ENCODE results near the gene CNIH2. TPM values are rescaled to one million over a fixed set of nuclear protein-coding genes. Genes with fewer than 3 reads are reported as not detected.
A peak's percentile ranks its signal among the peaks of the same experiment; 100 is the strongest.

CNIH2 gene
- total RNA-seq, 1 donor from 2014 or later: 1.7 TPM

GRCh38 chr11:66311470-66311964 is 33.5 kb downstream of the CNIH2 start:
- Mint-ChIP-seq H3K9me3 (no peaks in the 10 kb centered on the region), H3K36me3 (ENCODE audit: low read depth) (no peaks in the 10 kb centered on the region), H3K27ac (peak overlapping the region; percentile 94), H3K27me3 (ENCODE audit: insufficient read depth) (peaks cover 3% of the 10 kb centered on the region), H3K4me1 (ENCODE audit: low read depth) (peaks cover 14% of the 10 kb centered on the region), H3K4me3 (peak overlapping the region; percentile 95)
- intact Hi-C loops (cut with micrococcal nuclease): no loop called here
- no peak for DNase-seq (ENCODE audit: low spot score)

DNA sequence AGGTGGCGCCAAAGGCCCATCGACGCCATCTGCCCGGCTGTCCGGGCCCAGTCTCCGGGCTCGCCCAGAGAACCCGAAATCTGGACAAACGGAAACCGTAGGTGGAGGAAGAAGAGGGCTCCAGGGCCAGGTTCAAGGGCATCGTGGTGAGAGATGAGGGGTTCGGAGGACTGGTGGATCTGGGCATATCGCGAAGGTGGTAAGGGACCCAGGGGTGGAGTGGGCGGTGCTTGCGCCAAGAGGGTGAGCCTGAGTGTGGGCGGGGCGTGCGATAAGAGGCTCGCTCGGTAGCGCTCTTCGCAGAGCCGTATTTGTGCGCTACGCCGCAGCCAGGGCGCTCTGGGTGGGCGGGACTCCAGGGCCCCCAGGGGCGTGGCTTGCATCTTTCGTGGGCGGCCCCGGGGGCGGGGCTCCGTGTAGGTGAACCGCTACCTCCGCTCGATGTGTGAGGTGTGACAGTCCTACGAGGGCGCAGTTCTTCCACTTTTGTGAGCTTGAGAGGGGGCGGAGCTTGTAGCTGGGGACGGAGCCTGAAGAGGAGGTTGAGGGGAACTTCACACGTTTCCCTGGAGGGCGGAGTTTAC is 34.1 kb downstream of the CNIH2 start:
- peak; percentile 93 for DNase-seq (ENCODE audit: low spot score)
- Mint-ChIP-seq H3K27me3 (ENCODE audit: insufficient read depth) (peaks cover 3% of the 10 kb centered on the region), H3K4me1 (ENCODE audit: low read depth) (peaks cover 14% of the 10 kb centered on the region), H3K27ac (peak overlapping the region; percentile 94), H3K9me3 (no peaks in the 10 kb centered on the region), H3K4me3 (peak overlapping the region; percentile 95), H3K36me3 (ENCODE audit: low read depth) (no peaks in the 10 kb centered on the region)
- intact Hi-C loops (cut with micrococcal nuclease): loop anchor here (1.0 to 2.0 kb wide), 10 partner anchors 16 to 365 kb away; partner anchors contain the start of genes BRMS1, MRPL11, PELI3 and RAB1B

- Mint-ChIP-seq H3K36me3 (ENCODE audit: low read depth) (no peaks in the 10 kb centered on the region), H3K9me3 (no peaks in the 10 kb centered on the region), H3K27me3 (ENCODE audit: insufficient read depth) (peaks cover 3% of the 10 kb centered on the region), H3K27ac (peak overlapping the region; percentile 94), H3K4me1 (ENCODE audit: low read depth) (peaks cover 20% of the 10 kb centered on the region), H3K4me3 (peak overlapping the region; percentile 95)
- intact Hi-C loops (cut with micrococcal nuclease): loop anchor here (1.0 to 2.0 kb wide), 10 partner anchors 16 to 364 kb away; partner anchors contain the start of genes BRMS1, MRPL11, PELI3 and RAB1B
- peak; percentile 95 for DNase-seq (ENCODE audit: low spot score)
Measured at GRCh38 chr11:66312549-66313320, 34.8 kb downstream of the CNIH2 start.

- no peaks in the 10 kb centered on the region for H3K9me3 Mint-ChIP-seq
- H3K4me3 Mint-ChIP-seq: peak overlapping the region; percentile 95
- H3K27ac Mint-ChIP-seq: peak overlapping the region; percentile 94
Measured at GRCh38 chr11:66313321-66314185, 35.6 kb downstream of the CNIH2 start.

DNA sequence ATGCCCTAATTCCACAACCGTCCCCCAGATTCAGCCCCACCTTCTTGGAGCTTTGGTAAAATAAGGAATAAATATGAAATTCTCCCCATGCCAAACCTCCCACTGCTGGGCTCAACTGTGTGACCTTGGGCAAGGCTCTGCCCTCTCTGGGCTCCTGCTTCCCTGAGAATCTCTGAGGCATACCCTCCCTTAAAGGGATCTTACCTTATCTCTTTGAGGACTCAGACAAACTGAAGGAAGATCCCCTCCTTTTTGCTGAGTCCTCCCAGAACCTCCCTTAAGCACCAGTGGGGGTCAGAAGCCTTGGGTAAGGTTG is 36.2 kb downstream of the CNIH2 start:
- Mint-ChIP-seq H3K4me3 (peak overlapping the region; percentile 48), H3K36me3 (ENCODE audit: low read depth) (no peaks in the 10 kb centered on the region), H3K4me1 (ENCODE audit: low read depth) (peaks cover 33% of the 10 kb centered on the region), H3K27ac (peak overlapping the region; percentile 61), H3K27me3 (ENCODE audit: insufficient read depth) (peaks cover 7% of the 10 kb centered on the region), H3K9me3 (no peaks in the 10 kb centered on the region)
- DNase-seq (ENCODE audit: low spot score): no peak
- intact Hi-C loops (cut with micrococcal nuclease): no loop called here

More at GRCh38 chr11:66313321-66314185, 35.6 kb downstream of the CNIH2 start:
- intact Hi-C loops (cut with micrococcal nuclease): loop anchor here (2.0 kb wide), 2 partner anchors 125 to 363 kb away; partner anchors contain the start of genes MRPL11 and RBM4B
- no peaks in the 10 kb centered on the region for H3K36me3 Mint-ChIP-seq (ENCODE audit: low read depth)
- H3K27me3 Mint-ChIP-seq (ENCODE audit: insufficient read depth): peaks cover 7% of the 10 kb centered on the region
- DNase-seq (ENCODE audit: low spot score): no peak
- H3K4me1 Mint-ChIP-seq (ENCODE audit: low read depth): peaks cover 27% of the 10 kb centered on the region

DNA sequence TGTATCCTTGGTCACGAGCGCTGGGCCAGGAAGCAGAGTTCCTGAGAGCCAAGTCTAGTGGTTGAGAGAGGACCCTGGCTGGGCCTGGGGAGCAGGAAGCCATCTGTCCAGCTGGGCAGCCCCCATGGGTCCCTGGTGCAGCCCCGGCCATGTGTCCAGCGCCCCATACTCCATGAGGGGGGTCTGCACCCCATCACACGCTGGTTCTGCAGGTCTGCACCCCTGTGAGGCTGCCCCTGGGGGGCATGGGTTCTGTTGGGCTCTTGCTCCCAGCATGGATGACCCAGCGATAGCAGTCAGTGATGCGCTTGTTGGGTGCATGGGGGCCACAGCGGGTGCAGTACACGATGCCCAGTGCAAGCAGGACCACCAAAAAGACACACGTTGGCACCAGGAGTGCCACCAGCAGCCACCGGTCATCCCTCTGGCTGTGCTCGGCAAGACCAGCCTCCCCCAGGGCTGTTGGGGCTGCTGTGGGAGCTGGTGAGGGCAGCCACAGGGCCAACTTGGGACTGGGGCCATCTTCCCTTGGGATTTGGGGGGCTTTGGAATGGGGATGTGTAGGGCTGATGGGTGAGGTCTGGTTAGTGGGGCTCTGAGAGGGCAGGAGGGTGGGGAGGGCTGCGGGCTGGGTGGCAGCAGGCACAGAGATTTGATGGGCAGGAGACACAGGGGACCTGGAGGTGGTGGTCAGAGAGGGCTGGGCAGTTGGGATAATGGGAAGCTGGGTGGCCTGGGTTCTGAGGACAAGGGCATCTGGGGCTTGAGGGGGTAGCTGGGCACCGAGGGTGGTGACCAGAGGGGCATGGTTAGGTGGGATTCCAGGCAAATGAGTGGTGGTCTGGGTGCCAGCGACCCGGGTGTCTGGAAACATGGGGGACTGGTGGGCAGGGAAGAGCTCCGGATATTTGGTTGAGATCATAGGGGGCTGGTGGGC is 36.9 kb downstream of the CNIH2 start:
- peaks cover 37% of the 10 kb centered on the region for H3K4me1 Mint-ChIP-seq (ENCODE audit: low read depth)
- H3K9me3 Mint-ChIP-seq: peaks cover under 1% of the 10 kb centered on the region
- peaks cover 9% of the 10 kb centered on the region for H3K27me3 Mint-ChIP-seq (ENCODE audit: insufficient read depth)
- intact Hi-C loops (cut with micrococcal nuclease): no loop called here
- H3K36me3 Mint-ChIP-seq (ENCODE audit: low read depth): no peaks in the 10 kb centered on the region
- DNase-seq (ENCODE audit: low spot score): no peak
- no peak overlapping the region for H3K27ac Mint-ChIP-seq
- H3K4me3 Mint-ChIP-seq: peak overlapping the region; percentile 2

GRCh38 chr11:66315498-66315885 is 37.5 kb downstream of the CNIH2 start:
- Mint-ChIP-seq H3K4me1 (ENCODE audit: low read depth) (peaks cover 37% of the 10 kb centered on the region), H3K27me3 (ENCODE audit: insufficient read depth) (peaks cover 9% of the 10 kb centered on the region), H3K4me3 (peak overlapping the region; percentile 2), H3K9me3 (peaks cover 5% of the 10 kb centered on the region), H3K36me3 (ENCODE audit: low read depth) (peaks cover 2% of the 10 kb centered on the region), H3K27ac (no peak overlapping the region)
- DNase-seq (ENCODE audit: low spot score): no peak
- intact Hi-C loops (cut with micrococcal nuclease): no loop called here

DNA sequence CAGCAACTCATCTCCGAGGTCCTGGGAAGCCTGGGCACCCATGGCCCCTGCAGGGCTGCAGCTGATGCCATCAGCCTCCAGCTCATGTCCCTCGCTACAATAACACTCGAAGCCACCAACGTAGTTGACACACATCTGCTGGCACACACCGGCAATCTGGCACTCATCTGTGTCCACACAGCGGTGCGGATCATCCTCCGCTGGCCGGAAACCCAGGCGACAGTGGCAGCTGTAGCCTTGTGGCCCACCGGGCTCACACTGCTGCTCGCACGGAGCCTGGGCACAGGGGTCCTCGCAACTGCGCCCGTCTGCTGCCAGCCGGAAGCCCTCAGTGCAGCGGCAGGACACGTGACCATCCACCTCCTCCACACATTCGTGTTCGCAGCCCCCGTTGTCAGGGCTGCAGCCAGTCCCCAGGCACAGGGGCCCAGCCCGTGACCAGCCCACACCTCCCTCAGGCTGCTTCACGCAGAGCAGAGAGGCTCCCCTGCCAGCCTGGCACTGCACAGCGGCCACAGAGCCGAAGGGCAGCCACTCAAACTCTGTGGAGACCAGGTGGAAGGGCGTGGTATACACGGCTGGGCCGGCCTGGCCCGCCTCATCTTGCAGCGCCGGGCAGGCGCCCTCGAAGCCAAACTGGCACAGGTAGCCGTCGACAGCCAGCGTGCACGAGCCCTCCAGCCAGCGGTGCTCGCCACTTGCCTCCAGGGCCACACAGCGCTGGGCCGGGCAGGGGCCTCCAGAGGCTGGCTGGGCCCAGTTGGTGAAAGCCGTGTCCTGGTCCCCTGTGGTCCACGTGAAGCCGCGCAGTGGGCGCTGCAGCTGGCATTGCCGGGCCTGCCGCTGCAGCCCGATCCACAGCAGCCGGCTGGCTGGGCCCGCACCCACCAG is 38.2 kb downstream of the CNIH2 start:
- H3K27me3 Mint-ChIP-seq (ENCODE audit: insufficient read depth): peaks cover 11% of the 10 kb centered on the region
- no peak overlapping the region for H3K27ac Mint-ChIP-seq
- no peak overlapping the region for H3K4me3 Mint-ChIP-seq
- peaks cover 37% of the 10 kb centered on the region for H3K4me1 Mint-ChIP-seq (ENCODE audit: low read depth)
- peaks cover 5% of the 10 kb centered on the region for H3K9me3 Mint-ChIP-seq
- DNase-seq (ENCODE audit: low spot score): no peak
- H3K36me3 Mint-ChIP-seq (ENCODE audit: low read depth): peaks cover 2% of the 10 kb centered on the region
- intact Hi-C loops (cut with micrococcal nuclease): no loop called here

DNA sequence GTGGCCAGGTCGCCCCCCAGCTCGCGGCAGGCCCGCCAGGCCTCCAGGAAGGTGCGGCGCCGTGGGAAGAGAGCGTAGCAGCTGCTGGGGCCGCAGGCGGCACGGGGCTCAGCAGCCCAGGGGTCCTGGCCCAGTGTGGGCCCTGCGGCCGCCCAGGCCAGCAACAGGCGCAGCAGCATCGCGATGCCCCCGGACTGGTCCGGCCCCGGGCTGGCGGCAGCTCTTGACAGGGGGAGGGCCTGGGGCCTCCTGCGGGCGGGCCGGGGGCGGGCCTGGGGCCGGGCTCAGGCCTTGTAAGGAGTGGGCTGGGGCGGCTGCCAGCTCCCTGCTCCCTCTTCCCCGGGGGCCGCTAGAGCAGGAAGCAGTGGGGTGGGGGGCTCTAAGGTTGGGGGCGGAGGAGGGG is 38.9 kb downstream of the CNIH2 start, which contains the start of gene CD248:
Gene CD248 (minus strand): TSS at position 196 of the 403 bp plus-strand sequence. CDS start 17 bp downstream, at position 179.
- DNase-seq (ENCODE audit: low spot score): no peak

GRCh38 chr11:66317322-66317722 is 39.3 kb downstream of the CNIH2 start:
- H3K4me1 Mint-ChIP-seq (ENCODE audit: low read depth): peaks cover 29% of the 10 kb centered on the region
- intact Hi-C loops (cut with micrococcal nuclease): no loop called here
- no peak for DNase-seq (ENCODE audit: low spot score)
- H3K27ac Mint-ChIP-seq: peak overlapping the region; percentile 44
- H3K4me3 Mint-ChIP-seq: peak overlapping the region; percentile 7
- H3K27me3 Mint-ChIP-seq (ENCODE audit: insufficient read depth): peaks cover 11% of the 10 kb centered on the region
- H3K9me3 Mint-ChIP-seq: peaks cover 5% of the 10 kb centered on the region
- peaks cover 2% of the 10 kb centered on the region for H3K36me3 Mint-ChIP-seq (ENCODE audit: low read depth)

More for the DNA sequence above, 38.9 kb downstream of the CNIH2 start, which contains the start of gene CD248:
- H3K4me3 Mint-ChIP-seq: peak within 1 kb of the TSS; percentile 7
- peaks cover 31% of the 10 kb centered on the region for H3K4me1 Mint-ChIP-seq (ENCODE audit: low read depth)
- intact Hi-C loops (cut with micrococcal nuclease): no loop called here
- peaks cover 11% of the 10 kb centered on the region for H3K27me3 Mint-ChIP-seq (ENCODE audit: insufficient read depth)
- peaks cover 5% of the 10 kb centered on the region for H3K9me3 Mint-ChIP-seq
- H3K27ac Mint-ChIP-seq: peak within 1 kb of the TSS; percentile 44
- H3K36me3 Mint-ChIP-seq (ENCODE audit: low read depth): peaks cover 2% of the 10 kb centered on the region

Measured in activated T-helper 1 cell treated with anti-CD3 and anti-CD28 coated beads, Interleukin-12 subunit alpha, Interleukin-12 subunit beta, Interleukin-2, Interleukin-4 antibody, amounts not matched to agents 30 ng/mL and 10 ng/mL and 1 ng/mL, durations not matched to agents 14 hours and 24 hours and 36 hours (primary cell).